HG03469 (cell line): Measurements from ENCODE around the gene MYO7B.

ENCODE experiments used
- ATAC-seq: cut with Tn5 transposase; IDR thresholded peaks from one replicate; pipeline ENCODE4 v1.9.1; 2021; ENCODE audit warnings: mild to moderate bottlenecking, moderate library complexity, moderate number of reproducible peaks; ENCODE audit not compliant: unreplicated experiment

Gene MYO7B

GRCh38 chr2:127673291-127674069 is 138.0 kb downstream of the MYO7B start:
- no peak for ATAC-seq

GRCh38 chr2:127674241-127675209 is 139.0 kb downstream of the MYO7B start:
- no peak for ATAC-seq

- ATAC-seq = no peak
Observed at GRCh38 chr2:127675331-127676261, 140.1 kb downstream of the MYO7B start, which contains the start of gene LIMS2. LIMS2 (minus strand) TSS chr2:127675530; CDS start chr2:127675024, 506 bp downstream.

GRCh38 chr2:127676906-127677305 is 141.4 kb downstream of the MYO7B start:
- ATAC-seq = no peak

GRCh38 chr2:127678531-127678930 is 143.0 kb downstream of the MYO7B start:
- no peak for ATAC-seq

GRCh38 chr2:127678991-127679390 is 143.5 kb downstream of the MYO7B start:
- ATAC-seq = no peak

- ATAC-seq = no peak
Observed at GRCh38 chr2:127679680-127680361, 144.3 kb downstream of the MYO7B start.

- ATAC-seq = no peak
Observed at GRCh38 chr2:127680706-127681287, 145.3 kb downstream of the MYO7B start.

- no peak for ATAC-seq
Observed at GRCh38 chr2:127681288-127681804, 145.9 kb downstream of the MYO7B start.

- ATAC-seq = no peak
Observed at GRCh38 chr2:127681976-127682857, 146.7 kb downstream of the MYO7B start.

GRCh38 chr2:127683056-127683455 is 147.6 kb downstream of the MYO7B start:
- no peak for ATAC-seq

GRCh38 chr2:127683757-127684156 is 148.3 kb downstream of the MYO7B start:
- ATAC-seq = no peak

GRCh38 chr2:127685410-127686080 is 150.1 kb downstream of the MYO7B start:
- no peak for ATAC-seq
